Adrenal gland (tissue), 12 donors: Measurements from ENCODE around the gene GPC6. TPM values are rescaled to one million over a fixed set of nuclear protein-coding genes. Genes with fewer than 3 reads are reported as not detected.

ENCODE experiments used
- DNase-seq, 7 donors: peaks; one replicate each; pipeline ENCODE4 v3.0.0-alpha.2; 2019 to 2020
- H3K27ac ChIP-seq, 5 donors: fragments of 200-600 bp; sonication (generic) in 4 of 5; 1 replicate in 3 of 5; 2 replicates in 2 of 5; pipeline versions ENCODE4 v1.5.1 to v1.8.0; 2016 to 2020; ENCODE audit warnings: mild to moderate bottlenecking in 1 of 5
- H3K27me3 ChIP-seq: fragments of 200-600 bp; 2 replicates; pipeline ENCODE4 v1.8.0; 2021
- H3K36me3 ChIP-seq, 2 donors: fragments of 200-600 bp; replicated peaks in 1 of 2; 1 replicate in 1 of 2; 2 replicates in 1 of 2; pipeline versions ENCODE4 v1.5.1 to v1.8.0; 2018 to 2022
- H3K4me1 ChIP-seq, 2 donors: fragments of 200-600 bp; replicated peaks in 1 of 2; 1 replicate in 1 of 2; 2 replicates in 1 of 2; pipeline versions ENCODE4 v1.5.1 to v1.8.0; 2018 to 2021
- H3K4me3 ChIP-seq, 4 donors: fragments of 200-600 bp; sonication (generic) in 3 of 4; one replicate each; pipeline ENCODE4 v1.5.1; 2016 to 2018
- H3K9me3 ChIP-seq, 3 donors: fragments of 200-600 bp; sonication (generic) in 1 of 3; replicated peaks in 1 of 3; 1 replicate in 2 of 3; 2 replicates in 1 of 3; pipeline versions ENCODE4 v1.5.1 to v1.8.0; 2016 to 2021
- CTCF ChIP-seq, 6 experiments: fragments of 450-650 bp in 4 of 6; fragments of 200-600 bp in 2 of 6; sonication (generic) in 1 of 6; IDR thresholded peaks; 1 replicate in 5 of 6; 2 replicates in 1 of 6; pipeline versions ENCODE4 v1.5.1 to v1.8.0; 2016 to 2021; ENCODE audit warnings: antibody characterized with exemption in 6 of 6, mild to moderate bottlenecking in 2 of 6, moderate library complexity in 1 of 6
- POLR2A ChIP-seq, 2 donors: fragments of 450-650 bp; IDR thresholded peaks; one replicate each; pipeline ENCODE4 v1.6.1; 2017; ENCODE audit warnings: antibody characterized with exemption in 2 of 2, mild to moderate bottlenecking in 2 of 2, moderate library complexity in 1 of 2
- WGBS, 4 donors: extraction: QIAGEN DNeasy Blood & Tissue Kit in 2 of 4; methylation state at CpG; one replicate each; pipeline versions ENCODE4 v1.1.5 to v1.1.7; 2013 to 2017; 5-methylcytosine and 5-hydroxymethylcytosine counted together
- intact Hi-C, 2 donors: fragments of 100-400 bp; cut with DNase I; formaldehyde crosslinking; loops; one replicate each; pipeline versions ENCODE4 v1.14.1 to v1.15.0; 2022 to 2023
- polyA plus RNA-seq, 3 donors: library from polyadenylated mRNA; stranded (reverse); fragments of 200-250 nt in 2 of 3; fragments of 350-450 nt in 1 of 3; fragmentation: Illumina TruSeq in 1 of 3; extraction: RNeasy Lipid Tissue Mini Kit (QIAGEN cat#74804) in 1 of 3; gene quantifications; one replicate each; pipeline ENCODE4 v1.2.3, GENCODE V29; 2013 to 2014
- total RNA-seq, 9 donors: library from RNA; depleted of rRNA in 4 of 9; stranded (reverse); fragments of >200 nt in 4 of 9; fragments of 120-200 nt in 1 of 9; fragmentation: NEBNext Ultra II Directional in 1 of 9; extraction: Animal tissue kit (Norgen Biotek cat#: 25700) in 1 of 9; gene quantifications; one replicate each; pipeline versions ENCODE4 v1.1.0 to v1.2.4, GENCODE V29; 2013 to 2023
- donor health status: healthy with polysubstance abuse.
- donor health status: Bipolar disorder and iron deficiency.
- donor health status: DM: yes; HTN: yes; CAD: no.
- donor health status: DM: no; HTN: no; CAD: no.
- donor health status: DM: no; HTN: no; CAD: no.
- donor health status: DM: yes; HTN: yes; CAD: no.

GPC6 gene
- total and polyA plus RNA-seq, 12 donors: 0.37 to 62.3 (median 2.5) TPM

- intact Hi-C loops: no loop called here
Measured at GRCh38 chr13:93266681-93267080, 40.1 kb downstream of the GPC6 start.

GRCh38 chr13:93268327-93269028 lies 41.9 kb downstream of the GPC6 start:
- no peak for TF ChIP-seq CTCF (IDR thresholded peaks at IDR 0.05)
- TF ChIP-seq POLR2A (IDR thresholded peaks at IDR 0.05): no peak
- intact Hi-C loops: no loop called here
- H3K4me3 ChIP-seq: no peak overlapping the region
- H3K4me1 ChIP-seq: no peaks in the 10 kb centered on the region
- no peaks in the 10 kb centered on the region for H3K9me3 ChIP-seq
- H3K27ac ChIP-seq: no peak overlapping the region
- no peak for DNase-seq
- H3K27me3 ChIP-seq: no peaks in the 10 kb centered on the region
- 81 to 87% (median 84%) methylated on average over 7 of the region's 7 CpGs for WGBS, 4 donors
- no peaks in the 10 kb centered on the region for H3K36me3 ChIP-seq

More at GRCh38 chr13:93266681-93267080, 40.1 kb downstream of the GPC6 start:
- no peak for DNase-seq
- no peaks in the 10 kb centered on the region for H3K4me1 ChIP-seq
- no peak for TF ChIP-seq POLR2A (IDR thresholded peaks at IDR 0.05)
- no peak for TF ChIP-seq CTCF (IDR thresholded peaks at IDR 0.05)
- no peaks in the 10 kb centered on the region for H3K9me3 ChIP-seq
- H3K36me3 ChIP-seq: no peaks in the 10 kb centered on the region
- no peaks in the 10 kb centered on the region for H3K27me3 ChIP-seq
- no peak overlapping the region for H3K4me3 ChIP-seq
- 75 to 88% (median 83%) methylated on average over 1 of the region's 1 CpG for WGBS, 4 donors
- H3K27ac ChIP-seq: no peak overlapping the region

- Histone ChIP-seq H3K27ac (no peak overlapping the region), H3K4me1 (no peaks in the 10 kb centered on the region), H3K36me3 (no peaks in the 10 kb centered on the region), H3K27me3 (no peaks in the 10 kb centered on the region), H3K9me3 (no peaks in the 10 kb centered on the region), H3K4me3 (no peak overlapping the region)
- no peak for DNase-seq
- TF ChIP-seq CTCF (IDR thresholded peaks at IDR 0.05) (no peak), POLR2A (IDR thresholded peaks at IDR 0.05) (no peak)
- 63 to 79% (median 69%) methylated on average over 5 of the region's 5 CpGs for WGBS, 4 donors
- intact Hi-C loops: no loop called here
Measured at GRCh38 chr13:93270769-93271742, 44.4 kb downstream of the GPC6 start.

GRCh38 chr13:93279982-93280381 lies 53.4 kb downstream of the GPC6 start:
- H3K36me3 ChIP-seq: no peaks in the 10 kb centered on the region
- no peaks in the 10 kb centered on the region for H3K9me3 ChIP-seq
- 63 to 86% (median 83%) methylated on average over 1 of the region's 1 CpG for WGBS, 4 donors
- H3K4me1 ChIP-seq: no peaks in the 10 kb centered on the region
- H3K27ac ChIP-seq: no peak overlapping the region
- no peak overlapping the region for H3K4me3 ChIP-seq
- DNase-seq: no peak
- no peaks in the 10 kb centered on the region for H3K27me3 ChIP-seq
- TF ChIP-seq POLR2A (IDR thresholded peaks at IDR 0.05): no peak
- TF ChIP-seq CTCF (IDR thresholded peaks at IDR 0.05): no peak
- intact Hi-C loops: no loop called here
